HG03354 (cell line): Measurements from ENCODE around the gene GOSR2.
"Not testable (repeated sequence)": the region's sequence is repeated elsewhere in the genome, so short reads cannot be mapped to it uniquely, and the experiment has no call there.

Experiments used
- ATAC-seq: cut with Tn5 transposase; IDR thresholded peaks from one replicate; pipeline ENCODE4 v1.9.1; 2021; ENCODE audit warnings: mild to moderate bottlenecking; ENCODE audit not compliant: unreplicated experiment, poor library complexity, severe bottlenecking

GOSR2 gene

GRCh38 chr17:46952115-46952514 is 29.2 kb downstream of the GOSR2 start:
- no peak for ATAC-seq

- not testable (repeated sequence) for ATAC-seq
These were observed 30.2 kb downstream of the GOSR2 start for GRCh38 chr17:46953191-46953590.

- ATAC-seq: no peak
These were observed 35.2 kb downstream of the GOSR2 start for GRCh38 chr17:46958041-46958591.

- no peak for ATAC-seq
These were observed 37.2 kb downstream of the GOSR2 start for GRCh38 chr17:46960152-46960551.

GRCh38 chr17:46962374-46962790 is 39.4 kb downstream of the GOSR2 start:
- ATAC-seq: no peak

- ATAC-seq: no peak
These were observed 40.6 kb downstream of the GOSR2 start for GRCh38 chr17:46963571-46963970.

GRCh38 chr17:46964315-46965265 is 41.6 kb downstream of the GOSR2 start:
- no peak for ATAC-seq

GRCh38 chr17:46968224-46968834 is 45.4 kb downstream of the GOSR2 start:
- ATAC-seq: no peak

GRCh38 chr17:46968896-46969295 is 45.9 kb downstream of the GOSR2 start:
- no peak for ATAC-seq

- ATAC-seq: no peak
These were observed 48.8 kb downstream of the GOSR2 start for GRCh38 chr17:46971647-46972300.

GRCh38 chr17:46972346-46972745 is 49.4 kb downstream of the GOSR2 start:
- no peak for ATAC-seq

- ATAC-seq: no peak
These were observed 51.1 kb downstream of the GOSR2 start for GRCh38 chr17:46974086-46974485.

- ATAC-seq: no peak
These were observed 52.3 kb downstream of the GOSR2 start for GRCh38 chr17:46975287-46975686.

- ATAC-seq: no peak
These were observed 53.8 kb downstream of the GOSR2 start for GRCh38 chr17:46976626-46977270.

- ATAC-seq: no peak
These were observed 54.4 kb downstream of the GOSR2 start for GRCh38 chr17:46977348-46977747.

- ATAC-seq: no peak
These were observed 55.0 kb downstream of the GOSR2 start for GRCh38 chr17:46977750-46978488.

GRCh38 chr17:46978489-46979146 is 55.7 kb downstream of the GOSR2 start:
- no peak for ATAC-seq

- ATAC-seq: no peak
These were observed 56.3 kb downstream of the GOSR2 start, which contains the start of gene RPRML for GRCh38 chr17:46979147-46979863. Gene RPRML (minus strand): TSS chr17:46979253. CDS start chr17:46979007, 246 bp downstream.
